GM12878 (cell line): ENCODE results near the gene ZNF182. TPM values are rescaled to one million over a fixed set of nuclear protein-coding genes. Genes with fewer than 3 reads are reported as not detected.
"Not testable (repeated sequence)": the region's sequence is repeated elsewhere in the genome, so short reads cannot be mapped to it uniquely, and the experiment has no call there.

ENCODE experiments used
- ATAC-seq: fragments of 200-7000 bp; cut with Tn5 transposase; 3 replicates; pipeline ENCODE4 v1.9.1; 2020; ENCODE audit warnings: mild to moderate bottlenecking, moderate library complexity
- BruUV-seq: library from RNA; stranded (reverse); fragments of 400-500 nt; replicated peaks from 2 replicates; lab custom pipeline; 2021; lab: Mats Ljungman, UMichigan
- CTCF ChIA-PET: fragments of 300-600 bp; sonication (Branson Sonifier 250); formaldehyde crosslinking; extraction: SDS; loops from one replicate; lab custom pipeline; 2021; ENCODE audit warnings: inconsistent platforms; lab: Yijun Ruan, JAX
- POLR2A ChIA-PET: fragments of 350-600 bp; formaldehyde crosslinking; extraction: SDS; loops from one replicate; lab custom pipeline; 2021; ENCODE audit warnings: inconsistent platforms; lab: Charles Lee
- RAD21 ChIA-PET: fragments of 300-600 bp; sonication (Branson Sonifier 250); formaldehyde crosslinking; loops from one replicate; lab custom pipeline; 2023; ENCODE audit warnings: antibody characterized with exemption; ENCODE audit not compliant: unreplicated experiment; lab: Charles Lee
- SMC1A ChIA-PET: fragments of 300-600 bp; sonication (Branson Sonifier 250); formaldehyde crosslinking; loops from one replicate; lab custom pipeline; 2023; ENCODE audit not compliant: unreplicated experiment, uncharacterized antibody; lab: Charles Lee
- DNase-seq: peaks from one replicate; pipeline ENCODE4 v3.0.0-alpha.2; 2011; ENCODE audit warnings: low read depth, low spot score
- FAIRE-seq: peaks from 3 replicates; lab custom pipeline; 2011; peaks lifted over from hg19 to GRCh38; lab: Jason Lieb, UNC
- H2AFZ ChIP-seq: 2 replicates; pipeline ENCODE4 v1.6.0; 2011; ENCODE audit warnings: low read depth, low read length, control low read depth; ENCODE audit not compliant: control insufficient read depth
- H3K27ac ChIP-seq: 2 replicates; pipeline ENCODE4 v1.5.1; 2011; ENCODE audit warnings: control low read depth; ENCODE audit not compliant: control insufficient read depth, insufficient read depth
- H3K27me3 ChIP-seq, 2 experiments: replicated peaks in 1 of 2; 2 replicates each; pipeline versions ENCODE4 v1.6.0 to v1.6.1; 2011; ENCODE audit warnings: low read length in 1 of 2; ENCODE audit not compliant: control insufficient read depth in 2 of 2, insufficient read depth in 2 of 2
- H3K36me3 ChIP-seq, 2 experiments: 2 replicates each; pipeline ENCODE4 v1.5.1; 2011; ENCODE audit warnings: low read length in 1 of 2; ENCODE audit not compliant: control insufficient read depth in 2 of 2, insufficient read depth in 2 of 2
- H3K4me1 ChIP-seq: 2 replicates; pipeline ENCODE4 v1.6.1; 2011; ENCODE audit warnings: mild to moderate bottlenecking, low read length, moderate library complexity, mixed read lengths; ENCODE audit not compliant: control insufficient read depth, insufficient read depth
- H3K4me2 ChIP-seq: 2 replicates; pipeline ENCODE4 v1.6.0; 2011; ENCODE audit warnings: control low read depth; ENCODE audit not compliant: control insufficient read depth, insufficient read depth
- H3K4me3 ChIP-seq: fragments of 200-600 bp; sonication (generic); 2 replicates; pipeline ENCODE4 v1.5.1; 2016
- H3K79me2 ChIP-seq: 2 replicates; pipeline ENCODE4 v1.6.0; 2011; ENCODE audit warnings: low read length; ENCODE audit not compliant: control insufficient read depth, insufficient read depth
- H3K9ac ChIP-seq: 2 replicates; pipeline ENCODE4 v1.8.0; 2011; ENCODE audit warnings: low read length, control low read depth, mixed read lengths; ENCODE audit not compliant: control insufficient read depth, insufficient read depth
- H3K9me3 ChIP-seq: replicated peaks from 3 replicates; pipeline ENCODE4 v1.5.1; 2011; ENCODE audit warnings: mild to moderate bottlenecking, low read length; ENCODE audit not compliant: control insufficient read depth, insufficient read depth
- H4K20me1 ChIP-seq: 2 replicates; pipeline ENCODE4 v1.6.0; 2011; ENCODE audit not compliant: control insufficient read depth, insufficient read depth
- BCL11A ChIP-seq: IDR thresholded peaks from 2 replicates; pipeline ENCODE4 v1.6.1; 2011; ENCODE audit warnings: low read depth, low read length
- RAD51 ChIP-seq: fragments of 450-650 bp; IDR thresholded peaks from 2 replicates; pipeline ENCODE4 v1.6.1; 2016; ENCODE audit warnings: moderate library complexity, mild to moderate bottlenecking, inconsistent platforms
- SRF ChIP-seq, 2 experiments: IDR thresholded peaks; 2 replicates each; pipeline ENCODE4 v1.6.1; 2011; ENCODE audit warnings: low read depth in 2 of 2, low read length in 2 of 2, mild to moderate bottlenecking in 1 of 2, moderate library complexity in 1 of 2
- TCF7 ChIP-seq: IDR thresholded peaks from 2 replicates; pipeline ENCODE4 v1.6.1; 2014; ENCODE audit warnings: antibody characterized with exemption, borderline replicate concordance
- YY1 ChIP-seq: IDR thresholded peaks from 2 replicates; pipeline ENCODE4 v1.6.1; 2011; ENCODE audit warnings: low read depth, mild to moderate bottlenecking, low read length
- ZZZ3 ChIP-seq: IDR thresholded peaks from 2 replicates; pipeline ENCODE4 v1.6.1; 2011; ENCODE audit warnings: low read depth; ENCODE audit not compliant: control insufficient read depth, insufficient read length
- WGBS: methylation state at CpG from one replicate; pipeline ENCODE4 v1.1.6; 2016; ENCODE audit warnings: low lambda C conversion rate; ENCODE audit not compliant: insufficient replicate concordance, insufficient coverage; ENCODE audit errors: missing lambda C conversion rate; 5-methylcytosine and 5-hydroxymethylcytosine counted together
- in situ Hi-C: fragments of 300-500 bp; cut with MboI; formaldehyde crosslinking; loops from 9 replicates; pipeline ENCODE4 v1.14.3; 2018; ENCODE audit warnings: mixed read lengths
- intact Hi-C: fragments of 100-400 bp; cut with micrococcal nuclease; formaldehyde crosslinking; loops from one replicate; pipeline ENCODE4 v1.14.2; 2022; ENCODE audit not compliant: unreplicated experiment
- polyA plus RNA-seq, 11 experiments: library from polyadenylated mRNA; depleted of rRNA in 4 of 11; unstranded in 6 of 11; stranded (reverse) in 5 of 11; fragments of >200 nt; fragmentation: Nextera tagmentation in 4 of 11; fragmentation: Illumina TruSeq in 1 of 11; extraction: Ambion mirVana in 4 of 11; extraction: Trizol in 1 of 11; gene quantifications; 1 replicate in 1 of 11; 2 replicates in 10 of 11; pipeline versions ENCODE4 v1.2.1 to v1.2.3, GENCODE V29; 2011 to 2016; ENCODE audit warnings: inconsistent platforms in 2 of 11, missing spikeins in 2 of 11, low read depth in 1 of 11
- total RNA-seq, 4 experiments: library from RNA; depleted of rRNA in 3 of 4; stranded (reverse); fragments of >200 nt in 3 of 4; fragmentation: Illumina TruSeq in 1 of 4; extraction: Trizol in 1 of 4; gene quantifications; 2 replicates each; pipeline versions ENCODE4 v1.2.1 to v1.2.3, GENCODE V29; 2013 to 2021
- TF ChIP-seq, protein P1 (sequence below): fragments of 450-650 bp; formaldehyde crosslinking; IDR thresholded peaks from 2 replicates; pipeline ENCODE4 v1.4.0; 2022; ENCODE audit warnings: mild to moderate bottlenecking, moderate library complexity

ZNF182 gene
- total and polyA plus RNA-seq, 10 of the 15 experiments (the other 5 are each of a cell fraction or from before 2014, with no cell fraction given): 0.85 to 7.0 (median 5.3) TPM

- no TSS peak for BruUV-seq
- no peaks in the 10 kb centered on the region for H4K20me1 ChIP-seq
- SMC1A ChIA-PET: no interaction called here
- CTCF ChIA-PET: no interaction called here
- no peak overlapping the region for H3K4me3 ChIP-seq
- H3K79me2 ChIP-seq: no peaks in the 10 kb centered on the region
- no peak for ATAC-seq
- H3K4me1 ChIP-seq: no peaks in the 10 kb centered on the region
- H3K9ac ChIP-seq: no peak overlapping the region
- intact Hi-C loops: no loop called here
- in situ Hi-C loops: no loop called here
- FAIRE-seq: no peak
- 31% methylated on average over 5 of the region's 5 CpGs for WGBS
- H3K36me3 ChIP-seq: no peaks in the 10 kb centered on the region
- H3K9me3 ChIP-seq: no peaks in the 10 kb centered on the region
- H2AFZ ChIP-seq: no peak overlapping the region
- H3K27ac ChIP-seq: no peak overlapping the region
- no peak overlapping the region for H3K4me2 ChIP-seq
- H3K27me3 ChIP-seq: no peaks in the 10 kb centered on the region
- POLR2A ChIA-PET: no interaction called here
- RAD21 ChIA-PET: no interaction called here
- no peak for DNase-seq
- TF ChIP-seq BCL11A (no peak), TCF7 (no peak), YY1 (no peak), ZZZ3 (no peak), SRF (IDR thresholded peaks at IDR 0.05; ENCODE audit: low read depth in 2 of 2, low read length in 2 of 2) (no peak), RAD51 (no peak)
- TF ChIP-seq, protein P1, sequence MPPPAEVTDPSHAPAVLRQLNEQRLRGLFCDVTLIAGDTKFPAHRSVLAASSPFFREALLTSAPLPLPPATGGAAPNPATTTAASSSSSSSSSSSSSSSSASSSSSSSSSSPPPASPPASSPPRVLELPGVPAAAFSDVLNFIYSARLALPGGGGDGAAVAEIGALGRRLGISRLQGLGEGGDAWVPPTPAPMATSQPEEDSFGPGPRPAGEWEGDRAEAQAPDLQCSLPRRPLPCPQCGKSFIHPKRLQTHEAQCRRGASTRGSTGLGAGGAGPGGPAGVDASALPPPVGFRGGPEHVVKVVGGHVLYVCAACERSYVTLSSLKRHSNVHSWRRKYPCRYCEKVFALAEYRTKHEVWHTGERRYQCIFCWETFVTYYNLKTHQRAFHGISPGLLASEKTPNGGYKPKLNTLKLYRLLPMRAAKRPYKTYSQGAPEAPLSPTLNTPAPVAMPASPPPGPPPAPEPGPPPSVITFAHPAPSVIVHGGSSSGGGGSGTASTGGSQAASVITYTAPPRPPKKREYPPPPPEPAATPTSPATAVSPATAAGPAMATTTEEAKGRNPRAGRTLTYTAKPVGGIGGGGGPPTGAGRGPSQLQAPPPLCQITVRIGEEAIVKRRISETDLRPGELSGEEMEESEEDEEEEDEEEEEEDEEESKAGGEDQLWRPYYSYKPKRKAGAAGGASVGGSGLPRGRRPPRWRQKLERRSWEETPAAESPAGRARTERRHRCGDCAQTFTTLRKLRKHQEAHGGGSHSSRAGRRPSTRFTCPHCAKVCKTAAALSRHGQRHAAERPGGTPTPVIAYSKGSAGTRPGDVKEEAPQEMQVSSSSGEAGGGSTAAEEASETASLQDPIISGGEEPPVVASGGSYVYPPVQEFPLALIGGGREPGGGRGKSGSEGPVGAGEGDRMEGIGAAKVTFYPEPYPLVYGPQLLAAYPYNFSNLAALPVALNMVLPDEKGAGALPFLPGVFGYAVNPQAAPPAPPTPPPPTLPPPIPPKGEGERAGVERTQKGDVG (CRISPR knock-in tag): no peak
- TF ChIP-seq, all 136 proteins: peak for 0
Measured at GRCh38 chrX:47933946-47934345, 69.8 kb downstream of the ZNF182 start.

DNA sequence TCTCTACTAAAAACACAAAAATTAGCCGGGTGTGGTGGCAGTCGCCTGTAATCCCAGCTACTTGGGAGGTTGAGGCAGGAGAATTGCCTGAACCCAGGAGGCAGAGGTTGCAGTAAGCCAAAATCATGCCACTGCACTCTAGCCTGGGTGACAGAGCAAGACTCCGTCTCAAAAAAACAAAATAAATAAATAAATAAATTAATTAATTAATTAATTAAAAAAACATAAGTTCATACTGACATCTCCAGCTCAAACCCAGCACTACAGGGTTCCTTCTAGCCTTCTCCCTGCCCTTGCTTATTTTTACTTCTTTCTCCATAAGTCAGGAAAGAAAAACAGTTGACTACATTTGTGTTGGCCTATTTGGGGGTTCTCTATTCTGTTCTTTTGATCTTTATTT, 71.8 kb downstream of the ZNF182 start:
- DNase-seq, H3K9me3 ChIP-seq, H3K4me2 ChIP-seq, H2AFZ ChIP-seq, POLR2A ChIA-PET, H3K4me3 ChIP-seq, H3K4me1 ChIP-seq, H3K36me3 ChIP-seq, H3K27ac ChIP-seq, FAIRE-seq, H3K9ac ChIP-seq, CTCF ChIA-PET, BruUV-seq, in situ Hi-C loops, ATAC-seq, intact Hi-C loops, H3K79me2 ChIP-seq, H3K27me3 ChIP-seq, H4K20me1 ChIP-seq, RAD21 ChIA-PET: not testable (repeated sequence)
- WGBS: 67% methylated on average over 3 of the region's 3 CpGs
- SMC1A ChIA-PET: interaction anchor here (0.7 to 1.0 kb wide), 2 partner anchors 9 to 10 kb away, joined by 3 read pairs; no protein-coding TSS in a partner anchor
